ENCODE data around the gene ASIP. TPM values are rescaled to one million over a fixed set of nuclear protein-coding genes. Genes with fewer than 3 reads are reported as not detected.
"Not testable (repeated sequence)": the region's sequence is repeated elsewhere in the genome, so short reads cannot be mapped to it uniquely, and the experiment has no call there.

The ASIP gene
- polyA plus RNA-seq (2012; ENCODE audit: low read depth, missing spikeins): not detected

- TF ChIP-seq POU2F2 (IDR thresholded peaks at IDR 0.05; ENCODE audit: low read depth, low read length) (no peak), SPI1 (IDR thresholded peaks at IDR 0.05; ENCODE audit: low read depth, low read length) (no peak), PAX5 (IDR thresholded peaks at IDR 0.05; ENCODE audit: insufficient read depth, low read length, severe bottlenecking) (no peak), POLR2A (IDR thresholded peaks at IDR 0.05; ENCODE audit: low read depth, low read length) (no peak), POLR2AphosphoS5 (IDR thresholded peaks at IDR 0.05; ENCODE audit: low read depth, low read length) (no peak), TAF1 (IDR thresholded peaks at IDR 0.05; ENCODE audit: low read depth, low read length) (no peak)
- FAIRE-seq (peak; percentile 75), DNase-seq (ENCODE audit: insufficient read length, low spot score) (no peak)
Observed at GRCh38 chr20:34240693-34241615, at the start of gene ASIP. TSS of gene ASIP (plus strand) at chr20:34241423. CDS start at chr20:34260375, 18,952 bp downstream.

DNA sequence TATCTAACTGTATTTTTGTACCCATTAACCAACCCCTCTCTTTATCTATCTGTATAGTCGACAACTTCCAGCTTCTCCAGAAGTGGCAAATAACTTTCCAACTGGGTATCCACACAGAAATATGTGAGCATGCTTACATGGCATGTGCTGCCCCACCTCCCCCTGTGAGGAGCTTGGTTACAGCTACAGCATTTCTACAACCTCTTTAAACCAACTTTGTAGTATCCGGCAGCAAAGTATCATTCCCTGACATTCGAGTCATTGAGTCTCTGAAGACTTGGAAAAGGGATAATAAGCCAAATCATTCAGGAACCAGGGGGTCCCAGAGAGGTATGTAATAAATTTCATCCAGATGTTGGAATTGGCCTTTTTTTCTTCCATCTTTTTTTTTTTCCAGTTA lies 48.2 kb upstream of the ASIP start:
- FAIRE-seq (no peak), DNase-seq (ENCODE audit: insufficient read length, low spot score) (no peak)
- TF ChIP-seq TAF1 (IDR thresholded peaks at IDR 0.05; ENCODE audit: low read depth, low read length): no peak
- no peak for TF ChIP-seq SPI1 (IDR thresholded peaks at IDR 0.05; ENCODE audit: low read depth, low read length)
- TF ChIP-seq POU2F2 (IDR thresholded peaks at IDR 0.05; ENCODE audit: low read depth, low read length): no peak
- no peak for TF ChIP-seq POLR2AphosphoS5 (IDR thresholded peaks at IDR 0.05; ENCODE audit: low read depth, low read length)
- no peak for TF ChIP-seq PAX5 (IDR thresholded peaks at IDR 0.05; ENCODE audit: insufficient read depth, low read length, severe bottlenecking)
- no peak for TF ChIP-seq POLR2A (IDR thresholded peaks at IDR 0.05; ENCODE audit: low read depth, low read length)

- DNase-seq (ENCODE audit: insufficient read length, low spot score) (no peak), FAIRE-seq (no peak)
- TF ChIP-seq POLR2AphosphoS5 (IDR thresholded peaks at IDR 0.05; ENCODE audit: low read depth, low read length): no peak
- TF ChIP-seq POLR2A (IDR thresholded peaks at IDR 0.05; ENCODE audit: low read depth, low read length): no peak
- TF ChIP-seq PAX5 (IDR thresholded peaks at IDR 0.05; ENCODE audit: insufficient read depth, low read length, severe bottlenecking): no peak
Observed at GRCh38 chr20:34199183-34199582, 42.0 kb upstream of the ASIP start.

GRCh38 chr20:34200023-34200422 lies 41.2 kb upstream of the ASIP start:
- no peak for FAIRE-seq
- no peak for DNase-seq (ENCODE audit: insufficient read length, low spot score)
- TF ChIP-seq PAX5 (IDR thresholded peaks at IDR 0.05; ENCODE audit: insufficient read depth, low read length, severe bottlenecking): no peak

GRCh38 chr20:34201531-34201930 lies 39.7 kb upstream of the ASIP start:
- no peak for TF ChIP-seq PAX5 (IDR thresholded peaks at IDR 0.05; ENCODE audit: insufficient read depth, low read length, severe bottlenecking)
- no peak for TF ChIP-seq POLR2A (IDR thresholded peaks at IDR 0.05; ENCODE audit: low read depth, low read length)
- no peak for TF ChIP-seq POLR2AphosphoS5 (IDR thresholded peaks at IDR 0.05; ENCODE audit: low read depth, low read length)
- no peak for TF ChIP-seq TAF1 (IDR thresholded peaks at IDR 0.05; ENCODE audit: low read depth, low read length)
- no peak for TF ChIP-seq SPI1 (IDR thresholded peaks at IDR 0.05; ENCODE audit: low read depth, low read length)
- TF ChIP-seq POU2F2 (IDR thresholded peaks at IDR 0.05; ENCODE audit: low read depth, low read length): no peak
- DNase-seq (ENCODE audit: insufficient read length, low spot score) (no peak), FAIRE-seq (no peak)

DNA sequence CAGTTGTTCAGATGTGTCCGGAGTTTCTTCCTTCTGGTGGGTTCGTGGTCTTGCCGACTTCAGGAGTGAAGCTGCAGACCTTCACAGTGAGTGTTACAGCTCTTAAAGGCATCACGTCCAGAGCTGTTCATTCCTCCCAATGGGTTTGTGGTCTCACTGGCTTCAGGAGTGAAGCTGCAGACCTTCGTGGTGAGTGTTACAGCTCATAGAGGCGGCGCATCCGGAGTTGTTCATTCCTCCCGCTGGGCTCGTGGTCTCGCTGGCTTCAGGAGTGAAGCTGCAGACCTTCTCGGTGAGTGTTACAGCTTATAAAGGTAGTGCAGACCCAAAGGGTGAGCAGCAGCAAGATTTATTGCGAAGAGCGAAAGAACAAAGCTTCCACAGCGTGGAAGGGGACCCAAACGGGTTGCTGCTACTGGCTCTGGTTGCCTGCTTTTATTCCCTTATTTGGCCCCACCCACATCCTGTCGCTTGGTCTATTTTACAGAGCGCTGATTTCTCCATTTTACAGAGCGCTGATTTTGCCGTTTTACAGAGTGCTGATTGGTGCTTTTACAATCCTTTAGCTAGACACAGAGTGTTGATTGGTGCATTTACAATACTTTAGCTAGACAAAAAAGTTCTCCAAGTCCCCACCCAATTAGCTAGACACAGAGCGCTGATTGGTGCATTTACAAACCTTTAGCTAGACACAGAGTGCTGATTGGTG lies 35.9 kb upstream of the ASIP start:
- DNase-seq (ENCODE audit: insufficient read length, low spot score); FAIRE-seq: not testable (repeated sequence)

DNA sequence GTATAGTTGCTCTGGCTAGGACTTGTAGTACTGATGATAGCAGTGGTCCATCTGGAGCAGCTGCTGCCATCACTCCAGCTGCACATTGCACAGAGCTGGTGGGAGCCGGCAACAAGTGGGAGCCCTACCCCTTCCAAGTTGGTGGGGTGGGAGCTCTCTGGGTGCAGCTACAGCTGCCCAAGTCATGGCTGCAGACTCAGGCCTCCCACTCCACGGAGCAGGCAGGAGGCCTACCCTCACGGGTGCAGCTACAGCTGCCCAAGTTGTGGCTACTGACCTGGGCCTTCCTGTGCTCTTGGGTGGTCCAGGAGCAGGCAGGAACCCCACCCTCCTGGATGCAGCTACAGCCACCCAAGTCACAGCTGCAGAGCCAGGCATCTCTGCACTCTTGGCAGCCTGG lies 32.1 kb upstream of the ASIP start:
- DNase-seq (ENCODE audit: insufficient read length, low spot score) (no peak), FAIRE-seq (no peak)
- TF ChIP-seq PAX5 (IDR thresholded peaks at IDR 0.05; ENCODE audit: insufficient read depth, low read length, severe bottlenecking) (no peak), POLR2A (IDR thresholded peaks at IDR 0.05; ENCODE audit: low read depth, low read length) (no peak), SPI1 (IDR thresholded peaks at IDR 0.05; ENCODE audit: low read depth, low read length) (no peak), POU2F2 (IDR thresholded peaks at IDR 0.05; ENCODE audit: low read depth, low read length) (no peak), TAF1 (IDR thresholded peaks at IDR 0.05; ENCODE audit: low read depth, low read length) (no peak), POLR2AphosphoS5 (IDR thresholded peaks at IDR 0.05; ENCODE audit: low read depth, low read length) (no peak)

DNA sequence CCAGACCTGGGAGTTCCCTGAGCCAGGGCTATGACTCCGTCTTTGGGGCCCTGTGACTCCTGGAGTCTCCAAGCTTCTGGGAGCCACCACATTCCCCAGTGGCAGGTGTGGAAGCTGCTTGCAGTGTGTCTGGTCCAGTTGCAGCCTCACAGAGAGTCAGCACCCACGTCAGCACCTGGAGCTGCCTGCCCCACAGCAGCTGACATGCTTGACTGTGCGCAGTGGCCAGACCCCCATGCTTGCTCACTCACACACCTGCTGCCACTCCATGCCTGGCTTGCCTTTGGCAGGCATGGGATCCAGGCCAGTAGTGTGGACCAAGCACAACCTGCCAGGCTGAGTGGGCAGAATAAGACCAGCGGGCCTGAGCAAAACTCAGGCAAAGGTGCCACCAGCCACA lies 31.0 kb upstream of the ASIP start:
- TF ChIP-seq POLR2A (IDR thresholded peaks at IDR 0.05; ENCODE audit: low read depth, low read length) (no peak), TAF1 (IDR thresholded peaks at IDR 0.05; ENCODE audit: low read depth, low read length) (no peak), PAX5 (IDR thresholded peaks at IDR 0.05; ENCODE audit: insufficient read depth, low read length, severe bottlenecking) (no peak), POU2F2 (IDR thresholded peaks at IDR 0.05; ENCODE audit: low read depth, low read length) (no peak)
- DNase-seq (ENCODE audit: insufficient read length, low spot score) (no peak), FAIRE-seq (no peak)

DNA sequence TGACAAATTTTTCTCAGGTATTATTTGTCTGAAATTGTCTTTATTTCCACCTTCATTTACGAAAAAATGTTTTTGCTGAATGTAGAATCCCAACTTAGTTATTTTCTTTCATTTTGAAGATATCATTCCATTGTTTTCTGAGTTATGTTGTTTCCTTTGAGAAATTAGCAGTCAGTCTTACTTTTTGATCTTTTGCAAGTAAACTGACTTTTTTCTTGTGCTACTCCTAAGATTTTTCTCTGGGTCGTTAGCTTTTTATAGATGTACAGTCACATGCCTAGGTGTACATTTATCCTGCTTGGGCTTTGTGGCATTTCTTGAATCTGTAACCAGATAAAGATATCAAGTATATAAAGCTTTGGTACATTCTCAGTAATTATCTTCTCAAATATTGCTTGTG lies 29.6 kb upstream of the ASIP start:
- FAIRE-seq (no peak), DNase-seq (ENCODE audit: insufficient read length, low spot score) (no peak)
- no peak for TF ChIP-seq TAF1 (IDR thresholded peaks at IDR 0.05; ENCODE audit: low read depth, low read length)
- TF ChIP-seq PAX5 (IDR thresholded peaks at IDR 0.05; ENCODE audit: insufficient read depth, low read length, severe bottlenecking): no peak
- TF ChIP-seq POU2F2 (IDR thresholded peaks at IDR 0.05; ENCODE audit: low read depth, low read length): no peak
- TF ChIP-seq POLR2A (IDR thresholded peaks at IDR 0.05; ENCODE audit: low read depth, low read length): no peak
- no peak for TF ChIP-seq SPI1 (IDR thresholded peaks at IDR 0.05; ENCODE audit: low read depth, low read length)
- TF ChIP-seq POLR2AphosphoS5 (IDR thresholded peaks at IDR 0.05; ENCODE audit: low read depth, low read length): no peak

GRCh38 chr20:34213213-34213612 lies 28.0 kb upstream of the ASIP start:
- FAIRE-seq: no peak
- no peak for DNase-seq (ENCODE audit: insufficient read length, low spot score)
- TF ChIP-seq SPI1 (IDR thresholded peaks at IDR 0.05; ENCODE audit: low read depth, low read length) (no peak), PAX5 (IDR thresholded peaks at IDR 0.05; ENCODE audit: insufficient read depth, low read length, severe bottlenecking) (no peak), POU2F2 (IDR thresholded peaks at IDR 0.05; ENCODE audit: low read depth, low read length) (no peak), POLR2A (IDR thresholded peaks at IDR 0.05; ENCODE audit: low read depth, low read length) (no peak), TAF1 (IDR thresholded peaks at IDR 0.05; ENCODE audit: low read depth, low read length) (no peak), POLR2AphosphoS5 (IDR thresholded peaks at IDR 0.05; ENCODE audit: low read depth, low read length) (no peak)

Measured in GM12891 (cell line).